M059J (cell line): ENCODE measurements around the gene SEMA3F. TPM values are rescaled to one million over a fixed set of nuclear protein-coding genes. Genes with fewer than 3 reads are reported as not detected.

ENCODE experiments used
- DNase-seq: peaks from one replicate; pipeline ENCODE4 v3.0.0-alpha.2; 2012; ENCODE audit warnings: low read depth
- total RNA-seq: library from RNA; depleted of rRNA; stranded (reverse); fragments of >200 nt; shearing (Covaris generic); gene quantifications from 2 replicates; pipeline ENCODE4 v1.2.3, GENCODE V29; 2014

Gene SEMA3F
- total RNA-seq, 1 experiment from 2014 or later, result 6.6 TPM

- no peak for DNase-seq
Measured at GRCh38 chr3:50155891-50156290, 767 bp downstream of the SEMA3F start.

- no peak for DNase-seq
Measured at GRCh38 chr3:50156549-50157493, 1.7 kb downstream of the SEMA3F start.

- DNase-seq, result peak; percentile 43
Measured at GRCh38 chr3:50157827-50158529, 2.9 kb downstream of the SEMA3F start.

GRCh38 chr3:50158530-50159146 lies 3.5 kb downstream of the SEMA3F start:
- DNase-seq, result no peak

- no peak for DNase-seq
Measured at GRCh38 chr3:50160561-50160983, 5.4 kb downstream of the SEMA3F start.

- no peak for DNase-seq
Measured at GRCh38 chr3:50161320-50161719, 6.2 kb downstream of the SEMA3F start.

GRCh38 chr3:50162034-50162883 lies 7.1 kb downstream of the SEMA3F start:
- DNase-seq, result no peak

- DNase-seq, result peak; percentile 94
Measured at GRCh38 chr3:50163572-50164455, 8.7 kb downstream of the SEMA3F start.

GRCh38 chr3:50164481-50164880 lies 9.4 kb downstream of the SEMA3F start:
- no peak for DNase-seq

GRCh38 chr3:50164984-50165909 lies 10.1 kb downstream of the SEMA3F start:
- DNase-seq, result peak; percentile 64

- DNase-seq, result no peak
Measured at GRCh38 chr3:50165910-50166538, 10.9 kb downstream of the SEMA3F start.

- DNase-seq, result peak; percentile 39
Measured at GRCh38 chr3:50166620-50167019, 11.5 kb downstream of the SEMA3F start.

GRCh38 chr3:50167069-50167840 lies 12.1 kb downstream of the SEMA3F start:
- DNase-seq, result peak; percentile 46

- DNase-seq, result no peak
Measured at GRCh38 chr3:50167841-50168209, 12.7 kb downstream of the SEMA3F start.

GRCh38 chr3:50168388-50168787 lies 13.3 kb downstream of the SEMA3F start:
- peak; percentile 57 for DNase-seq

GRCh38 chr3:50168791-50169190 lies 13.7 kb downstream of the SEMA3F start:
- DNase-seq, result no peak

GRCh38 chr3:50169232-50169832 lies 14.2 kb downstream of the SEMA3F start:
- DNase-seq, result no peak

- no peak for DNase-seq
Measured at GRCh38 chr3:50169858-50170257, 14.7 kb downstream of the SEMA3F start.
